ENCODE measurements around the gene DNAH12.

- no peak for TF ChIP-seq NBN (IDR thresholded peaks at IDR 0.05)
- TF ChIP-seq POLR2A (IDR thresholded peaks at IDR 0.05; ENCODE audit: low read depth, low read length) = no peak
- no peak for TF ChIP-seq EZH2 (IDR thresholded peaks at IDR 0.05; ENCODE audit: borderline replicate concordance, control insufficient read depth, low read depth, low read length)
- TF ChIP-seq CTCF (IDR thresholded peaks at IDR 0.05 in 2 of 3, conservative IDR thresholded peaks at IDR 0.05 in 1 of 3; ENCODE audit: control insufficient read depth in 2 of 3, extremely low read depth in 1 of 3, insufficient read depth in 1 of 3, low read depth in 3 of 3, low read length in 3 of 3) = no peak
- no peak for TF ChIP-seq POLR2AphosphoS5 (IDR thresholded peaks at IDR 0.05; ENCODE audit: low read length)
- TF ChIP-seq SMC3 (IDR thresholded peaks at IDR 0.05; ENCODE audit: borderline replicate concordance, low read length) = no peak
- TF ChIP-seq BACH1 (IDR thresholded peaks at IDR 0.05; ENCODE audit: borderline replicate concordance) = no peak
- TF ChIP-seq CHD2 (IDR thresholded peaks at IDR 0.05; ENCODE audit: borderline replicate concordance, low read depth, low read length) = no peak
Measured at GRCh38 chr3:57545636-57546268, 1.6 kb upstream of the DNAH12 start.
